Thoracic aorta (tissue), 2 donors: ENCODE results near the gene MDFI. TPM values are rescaled to one million over a fixed set of nuclear protein-coding genes. Genes with fewer than 3 reads are reported as not detected.

ENCODE experiments used
- ATAC-seq: fragments of 150-250 bp; one replicate; pipeline ENCODE4 v1.8.0; 2017; ENCODE audit warnings: low read depth; ENCODE audit not compliant: insufficient number of reproducible peaks, low FRiP score
- DNase-seq: peaks from one replicate; pipeline ENCODE4 v3.0.0-alpha.2; 2020; ENCODE audit warnings: low spot score
- H3K27ac ChIP-seq, 2 donors: fragments of 200-600 bp; sonication (generic); 1 replicate in 1 of 2; 2 replicates in 1 of 2; pipeline ENCODE4 v1.5.1; 2016; ENCODE audit warnings: mild to moderate bottlenecking in 2 of 2, moderate library complexity in 2 of 2
- H3K27me3 ChIP-seq: fragments of 200-600 bp; sonication (generic); replicated peaks from 2 replicates; pipeline ENCODE4 v1.6.0; 2016; ENCODE audit warnings: mild to moderate bottlenecking; ENCODE audit not compliant: insufficient read depth
- H3K36me3 ChIP-seq: fragments of 200-600 bp; sonication (generic); one replicate; pipeline ENCODE4 v1.5.1; 2016
- H3K4me1 ChIP-seq, 2 donors: fragments of 200-600 bp; sonication (generic); 1 replicate in 1 of 2; 2 replicates in 1 of 2; pipeline versions ENCODE4 v1.5.1 to v1.6.0; 2016; ENCODE audit warnings: low read depth in 2 of 2, mild to moderate bottlenecking in 1 of 2; ENCODE audit not compliant: control insufficient read depth in 1 of 2
- H3K4me3 ChIP-seq: fragments of 200-600 bp; sonication (generic); 2 replicates; pipeline ENCODE4 v1.5.1; 2016; ENCODE audit warnings: mild to moderate bottlenecking
- H3K9me3 ChIP-seq: fragments of 200-600 bp; sonication (generic); 2 replicates; pipeline ENCODE4 v1.5.1; 2016
- total RNA-seq, 2 donors: library from RNA; depleted of rRNA; stranded (reverse); fragments of >200 nt; gene quantifications; one replicate each; pipeline versions ENCODE4 v1.1.0 to v1.2.3, GENCODE V29; 2016
- TF ChIP-seq, protein P1 (sequence below): fragments of 200-600 bp; sonication (generic); IDR thresholded peaks from one replicate; pipeline ENCODE4 v1.5.1; 2019; ENCODE audit warnings: antibody characterized with exemption

MDFI gene
- total RNA-seq, 2 donors from 2014 or later, result 5.1 to 10.3 TPM

- Histone ChIP-seq H3K27ac (no peak overlapping the region), H3K36me3 (no peaks in the 10 kb centered on the region), H3K27me3 (peaks cover 8% of the 10 kb centered on the region), H3K4me3 (no peak overlapping the region), H3K9me3 (no peaks in the 10 kb centered on the region), H3K4me1 (peaks cover 6 to 16% of the 10 kb centered on the region in 2 donors)
- TF ChIP-seq, protein P1, sequence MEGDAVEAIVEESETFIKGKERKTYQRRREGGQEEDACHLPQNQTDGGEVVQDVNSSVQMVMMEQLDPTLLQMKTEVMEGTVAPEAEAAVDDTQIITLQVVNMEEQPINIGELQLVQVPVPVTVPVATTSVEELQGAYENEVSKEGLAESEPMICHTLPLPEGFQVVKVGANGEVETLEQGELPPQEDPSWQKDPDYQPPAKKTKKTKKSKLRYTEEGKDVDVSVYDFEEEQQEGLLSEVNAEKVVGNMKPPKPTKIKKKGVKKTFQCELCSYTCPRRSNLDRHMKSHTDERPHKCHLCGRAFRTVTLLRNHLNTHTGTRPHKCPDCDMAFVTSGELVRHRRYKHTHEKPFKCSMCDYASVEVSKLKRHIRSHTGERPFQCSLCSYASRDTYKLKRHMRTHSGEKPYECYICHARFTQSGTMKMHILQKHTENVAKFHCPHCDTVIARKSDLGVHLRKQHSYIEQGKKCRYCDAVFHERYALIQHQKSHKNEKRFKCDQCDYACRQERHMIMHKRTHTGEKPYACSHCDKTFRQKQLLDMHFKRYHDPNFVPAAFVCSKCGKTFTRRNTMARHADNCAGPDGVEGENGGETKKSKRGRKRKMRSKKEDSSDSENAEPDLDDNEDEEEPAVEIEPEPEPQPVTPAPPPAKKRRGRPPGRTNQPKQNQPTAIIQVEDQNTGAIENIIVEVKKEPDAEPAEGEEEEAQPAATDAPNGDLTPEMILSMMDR, result no peak
- ATAC-seq (no peak), DNase-seq (no peak)
These were observed 5.1 kb upstream of the MDFI start for GRCh38 chr6:41633056-41633634.

GRCh38 chr6:41634657-41635056 is 3.6 kb upstream of the MDFI start:
- no peak overlapping the region for H3K27ac ChIP-seq
- H3K4me1 ChIP-seq, result peaks cover 12 to 26% of the 10 kb centered on the region in 2 donors
- no peaks in the 10 kb centered on the region for H3K9me3 ChIP-seq
- no peaks in the 10 kb centered on the region for H3K36me3 ChIP-seq
- no peak for ATAC-seq
- TF ChIP-seq, protein P1, result no peak
- peaks cover 8% of the 10 kb centered on the region for H3K27me3 ChIP-seq
- no peak for DNase-seq
- no peak overlapping the region for H3K4me3 ChIP-seq

- H3K9me3 ChIP-seq, result no peaks in the 10 kb centered on the region
- DNase-seq (no peak), ATAC-seq (no peak)
- TF ChIP-seq, protein P1, result no peak
- H3K27ac ChIP-seq, result no peak overlapping the region
- no peaks in the 10 kb centered on the region for H3K36me3 ChIP-seq
- peaks cover 12 to 26% of the 10 kb centered on the region in 2 donors for H3K4me1 ChIP-seq
- H3K27me3 ChIP-seq, result peaks cover 8% of the 10 kb centered on the region
- no peak overlapping the region for H3K4me3 ChIP-seq
These were observed 2.9 kb upstream of the MDFI start for GRCh38 chr6:41635365-41635764.

DNA sequence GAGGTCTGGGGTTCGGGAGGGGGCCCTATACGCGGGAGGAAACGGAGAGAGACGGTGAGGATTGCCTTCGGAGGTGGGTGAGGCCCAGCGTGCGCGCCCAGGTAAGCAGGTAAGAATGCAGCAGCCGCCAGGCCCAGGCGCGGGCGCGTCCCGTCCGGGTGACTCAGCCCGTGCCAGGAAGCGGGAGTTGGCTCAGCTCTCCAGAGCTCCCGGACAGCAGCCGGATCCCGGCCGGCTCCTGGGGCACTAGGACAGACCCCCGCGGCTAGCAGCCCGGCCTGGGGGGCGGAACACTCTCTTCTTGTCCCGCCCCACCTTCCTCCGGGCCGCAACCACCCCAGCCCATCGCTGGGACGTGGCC is 1.5 kb upstream of the MDFI start:
- ATAC-seq, result no peak
- Histone ChIP-seq H3K36me3 (no peaks in the 10 kb centered on the region), H3K4me3 (peak overlapping the region; percentile 66), H3K4me1 (peaks cover 12 to 26% of the 10 kb centered on the region in 2 donors), H3K27ac (no peak overlapping the region), H3K27me3 (peaks cover 8% of the 10 kb centered on the region), H3K9me3 (no peaks in the 10 kb centered on the region)
- TF ChIP-seq, protein P1, result no peak
- DNase-seq, result no peak

- Histone ChIP-seq H3K36me3 (no peaks in the 10 kb centered on the region), H3K9me3 (no peaks in the 10 kb centered on the region), H3K27ac (peak overlapping the region in 1 of 2 donors; percentile 17), H3K4me1 (peaks cover 12 to 26% of the 10 kb centered on the region in 2 donors), H3K4me3 (peak overlapping the region; percentile 66), H3K27me3 (peaks cover 8% of the 10 kb centered on the region)
- ATAC-seq, result no peak
- no peak for DNase-seq
- TF ChIP-seq, protein P1, result no peak
These were observed 870 bp upstream of the MDFI start for GRCh38 chr6:41637194-41638001.
